HepG2 (cell line): Measurements from ENCODE around the gene FBXO9. TPM values are rescaled to one million over a fixed set of nuclear protein-coding genes. Genes with fewer than 3 reads are reported as not detected.

Experiments
- ATAC-seq: fragments of 200-7000 bp; cut with Tn5 transposase; 3 replicates; pipeline ENCODE4 v1.9.1; 2020; ENCODE audit warnings: mild to moderate bottlenecking, moderate library complexity
- BruUV-seq: library from RNA; stranded (reverse); fragments of 400-500 nt; replicated peaks from 2 replicates; lab custom pipeline; 2021; lab: Mats Ljungman, UMichigan
- CTCF ChIA-PET: fragments of 300-600 bp; formaldehyde crosslinking; extraction: SDS; loops from one replicate; lab custom pipeline; 2021; ENCODE audit warnings: low total read pairs, inconsistent platforms, low intra/inter-chr PET ratio; lab: Yijun Ruan, JAX
- POLR2A ChIA-PET: fragments of 350-600 bp; sonication (Branson Sonifier 250); formaldehyde crosslinking; loops from one replicate; lab custom pipeline; 2020; ENCODE audit warnings: antibody characterized with exemption, inconsistent platforms; lab: Yijun Ruan, JAX
- DNase-seq: peaks from one replicate; pipeline ENCODE4 v3.0.0-alpha.2; 2015; ENCODE audit warnings: low spot score
- FAIRE-seq: peaks from 3 replicates; lab custom pipeline; 2011; peaks lifted over from hg19 to GRCh38; lab: Jason Lieb, UNC
- H2AFZ ChIP-seq: one replicate; pipeline ENCODE4 v1.6.1; 2011; ENCODE audit warnings: low read length, inconsistent platforms
- H3K27ac ChIP-seq: fragments of 300-600 bp; 3 replicates; pipeline ENCODE4 v1.8.0; 2011; ENCODE audit warnings: mixed run types, mild to moderate bottlenecking, mixed read lengths, low read length, inconsistent platforms; ENCODE audit not compliant: insufficient read depth; ENCODE audit errors: extremely low read length
- H3K27me3 ChIP-seq, 2 experiments: fragments of 200-600 bp in 1 of 2; 2 replicates in 1 of 2; 3 replicates in 1 of 2; pipeline versions ENCODE4 v1.6.0 to v1.8.0; 2011; ENCODE audit warnings: low read length in 2 of 2, mild to moderate bottlenecking in 2 of 2, moderate library complexity in 2 of 2, inconsistent platforms in 1 of 2; ENCODE audit not compliant: insufficient read depth in 2 of 2, control insufficient read depth in 1 of 2
- H3K36me3 ChIP-seq, 2 experiments: fragments of 200-600 bp in 1 of 2; replicated peaks in 1 of 2; 2 replicates in 1 of 2; 3 replicates in 1 of 2; pipeline versions ENCODE4 v1.5.1 to v1.8.0; 2011; ENCODE audit warnings: low read length in 2 of 2, inconsistent platforms in 1 of 2; ENCODE audit not compliant: insufficient read depth in 2 of 2, control insufficient read depth in 1 of 2
- H3K4me1 ChIP-seq: 2 replicates; pipeline ENCODE4 v1.5.1; 2012; ENCODE audit warnings: low read length, inconsistent platforms; ENCODE audit not compliant: insufficient read depth
- H3K4me2 ChIP-seq: 2 replicates; pipeline ENCODE4 v1.6.0; 2011; ENCODE audit warnings: low read depth, low read length, inconsistent platforms
- H3K4me3 ChIP-seq, 3 experiments: fragments of 200-600 bp in 1 of 3; sonication (generic), shearing (Covaris generic) in 1 of 3; replicated peaks in 1 of 3; 2 replicates each; pipeline ENCODE4 v1.5.1; 2011 to 2016; ENCODE audit warnings: low read length in 3 of 3, inconsistent platforms in 2 of 3, low read depth in 2 of 3, mild to moderate bottlenecking in 2 of 3, control low read depth in 1 of 3, mixed read lengths in 1 of 3; ENCODE audit not compliant: insufficient read depth in 1 of 3
- H3K79me2 ChIP-seq: one replicate; pipeline ENCODE4 v1.6.1; 2011; ENCODE audit warnings: low read length, inconsistent platforms; ENCODE audit not compliant: insufficient read depth
- H3K9ac ChIP-seq: 2 replicates; pipeline ENCODE4 v1.6.0; 2011; ENCODE audit warnings: mild to moderate bottlenecking, low read depth, low read length, inconsistent platforms; ENCODE audit not compliant: insufficient read depth
- H3K9me3 ChIP-seq: 2 replicates; pipeline ENCODE4 v1.5.1; 2012; ENCODE audit warnings: mild to moderate bottlenecking, low read length
- H4K20me1 ChIP-seq: 2 replicates; pipeline ENCODE4 v1.6.0; 2011; ENCODE audit warnings: inconsistent platforms, mild to moderate bottlenecking, low read length, moderate library complexity; ENCODE audit not compliant: insufficient read depth
- CTCF ChIP-seq: sonication (generic); formaldehyde crosslinking; IDR thresholded peaks from 2 replicates; pipeline ENCODE4 v1.5.0; 2020; ENCODE audit warnings: mild to moderate bottlenecking, missing genetic modification reagents, moderate library complexity
- FOXJ3 ChIP-seq: sonication (generic); formaldehyde crosslinking; IDR thresholded peaks from 2 replicates; pipeline ENCODE4 v1.4.0; 2020; ENCODE audit warnings: missing genetic modification reagents, mild to moderate bottlenecking, borderline replicate concordance
- JARID2 ChIP-seq: sonication (generic); formaldehyde crosslinking; IDR thresholded peaks from 2 replicates; pipeline ENCODE4 v1.8.1; 2023; ENCODE audit warnings: missing genetic modification reagents, inconsistent platforms; ENCODE audit not compliant: insufficient replicate concordance
- PAX8 ChIP-seq: sonication (generic); formaldehyde crosslinking; IDR thresholded peaks from 2 replicates; pipeline ENCODE4 v1.8.0; 2022; ENCODE audit warnings: mild to moderate bottlenecking, missing genetic modification reagents, borderline replicate concordance
- RNF2 ChIP-seq: fragments of 450-650 bp; conservative IDR thresholded peaks from 2 replicates; pipeline ENCODE4 v1.6.1; 2016; ENCODE audit warnings: low read depth
- RNF219 ChIP-seq: sonication (generic); formaldehyde crosslinking; IDR thresholded peaks from 2 replicates; pipeline ENCODE4 v1.5.0; 2020; ENCODE audit warnings: mild to moderate bottlenecking, missing genetic modification reagents
- SNAPC5 ChIP-seq: sonication (generic); formaldehyde crosslinking; IDR thresholded peaks from 2 replicates; pipeline ENCODE4 v1.8.1; 2023; ENCODE audit warnings: mild to moderate bottlenecking, missing genetic modification reagents, borderline replicate concordance
- STAG1 ChIP-seq: sonication (generic); formaldehyde crosslinking; IDR thresholded peaks from 2 replicates; pipeline ENCODE4 v1.4.0; 2020; ENCODE audit warnings: missing genetic modification reagents
- ZNF24 ChIP-seq: fragments of 450-650 bp; IDR thresholded peaks from 2 replicates; pipeline ENCODE4 v1.6.1; 2017; ENCODE audit warnings: antibody characterized with exemption, mild to moderate bottlenecking
- ZNF382 ChIP-seq: sonication (generic); formaldehyde crosslinking; IDR thresholded peaks from 2 replicates; pipeline ENCODE4 v1.5.0; 2020; ENCODE audit warnings: missing genetic modification reagents, mild to moderate bottlenecking, borderline replicate concordance
- ZNF530 ChIP-seq: sonication (generic); formaldehyde crosslinking; IDR thresholded peaks from 2 replicates; pipeline ENCODE4 v1.5.0; 2020; ENCODE audit warnings: low read depth, mild to moderate bottlenecking, missing genetic modification reagents
- ZNF720 ChIP-seq: sonication (generic); formaldehyde crosslinking; IDR thresholded peaks from 2 replicates; pipeline ENCODE4 v1.4.0; 2020; ENCODE audit warnings: missing genetic modification reagents
- WGBS: methylation state at CpG from one replicate; pipeline ENCODE4 v1.1.6; 2017; ENCODE audit warnings: low lambda C conversion rate; 5-methylcytosine and 5-hydroxymethylcytosine counted together
- in situ Hi-C: cut with HindIII; loops from 2 replicates; pipeline ENCODE4 v1.10.0; 2017; ENCODE audit warnings: low pct_unique_long_range_greater_than_20kb; ENCODE audit not compliant: extremely low pct_ligation_motif_present
- intact Hi-C: fragments of 100-400 bp; cut with micrococcal nuclease; formaldehyde crosslinking; loops from one replicate; pipeline ENCODE4 v1.10.0; 2022; ENCODE audit not compliant: unreplicated experiment
- polyA plus RNA-seq, 8 experiments: library from polyadenylated mRNA; depleted of rRNA in 3 of 8; stranded (reverse) in 7 of 8; unstranded in 1 of 8; fragments of >200 nt; fragmentation: Illumina TruSeq in 4 of 8; extraction: Trizol in 4 of 8; gene quantifications; 2 replicates each; pipeline versions ENCODE4 v1.2.1 to v1.2.3, GENCODE V29; 2011 to 2016; ENCODE audit warnings: low read depth in 4 of 8, missing spikeins in 1 of 8, mixed read lengths in 1 of 8; ENCODE audit not compliant: insufficient read depth in 1 of 8
- total RNA-seq, 5 experiments: library from RNA; depleted of rRNA; stranded (reverse); fragments of >200 nt; fragmentation: Illumina TruSeq; extraction: Trizol; gene quantifications; 2 replicates each; pipeline ENCODE4 v1.2.3, GENCODE V29; 2016; ENCODE audit warnings: low read depth in 1 of 5

FBXO9 gene
- total and polyA plus RNA-seq, 2 of the 13 experiments (the other 11 are each of a cell fraction or from before 2014, with no cell fraction given) = 64.3 to 98.4 TPM

GRCh38 chr6:53070806-53071205 lies 5.6 kb downstream of the FBXO9 start:
- Histone ChIP-seq H3K9ac (no peak overlapping the region), H3K4me2 (no peak overlapping the region), H2AFZ (no peak overlapping the region), H3K79me2 (peaks cover 18% of the 10 kb centered on the region), H4K20me1 (peaks cover 5% of the 10 kb centered on the region; the same call in 1 of the 2 replicates)
- BruUV-seq = no TSS peak
- no peak for ATAC-seq
- intact Hi-C loops = no loop called here
- DNase-seq = no peak
- peak; percentile 53 for TF ChIP-seq STAG1 (CRISPR knock-in tag)
- no peak for TF ChIP-seq JARID2 (CRISPR knock-in tag)
- TF ChIP-seq RNF2 = no peak
- TF ChIP-seq ZNF382 = no peak
- no peak for TF ChIP-seq ZNF720 (CRISPR knock-in tag)
- no peak for TF ChIP-seq SNAPC5 (CRISPR knock-in tag)
- TF ChIP-seq FOXJ3 (CRISPR knock-in tag) = no peak; the same call in 1 of the 2 replicates
- TF ChIP-seq PAX8 (CRISPR knock-in tag) = no peak
- no peak for TF ChIP-seq ZNF530 (CRISPR knock-in tag)
- TF ChIP-seq RNF219 (CRISPR knock-in tag) = no peak
- TF ChIP-seq ZNF24 = no peak
- TF ChIP-seq CTCF (CRISPR knock-in tag) = peak; percentile 16; the same call in 1 of the 2 replicates
- TF ChIP-seq, all 625 proteins: peak for 2
- in situ Hi-C loops = no loop called here
- POLR2A ChIA-PET = no interaction called here
- Histone ChIP-seq H3K27ac (no peak overlapping the region), H3K36me3 (peaks cover 7 to 29% of the 10 kb centered on the region in 2 experiments), H3K4me3 (no peak overlapping the region), H3K4me1 (peaks cover 21% of the 10 kb centered on the region), H3K27me3 (no peaks in the 10 kb centered on the region; a peak in 1 of 5 replicates), H3K9me3 (no peaks in the 10 kb centered on the region)
- no peak for FAIRE-seq
- WGBS = 100% methylated on average over 1 of the region's 1 CpG
- CTCF ChIA-PET = no interaction called here
